H1 (cell line): ENCODE data around the gene CDK5RAP2. TPM values are rescaled to one million over a fixed set of nuclear protein-coding genes. Genes with fewer than 3 reads are reported as not detected.

Experiments used
- CTCF ChIA-PET: fragments of 300-600 bp; sonication (Branson Sonifier 250); formaldehyde crosslinking; loops from one replicate; lab custom pipeline; 2021; ENCODE audit not compliant: partially characterized antibody; lab: Charles Lee
- POLR2A ChIA-PET: fragments of 300-600 bp; sonication (Branson Sonifier 250); formaldehyde crosslinking; loops from one replicate; lab custom pipeline; 2021; ENCODE audit warnings: inconsistent platforms; ENCODE audit not compliant: partially characterized antibody; lab: Charles Lee
- DNase-seq, 2 experiments: peaks; one replicate each; pipeline versions ENCODE4 v3.0.0 to v3.0.0-alpha.2; 2010 to 2022; ENCODE audit warnings: low spot score in 2 of 2, low read depth in 1 of 2, mixed read lengths in 1 of 2
- FAIRE-seq: peaks from 2 replicates; lab custom pipeline; 2011; peaks lifted over from hg19 to GRCh38; lab: Jason Lieb, UNC
- H2AFZ ChIP-seq: 2 replicates; pipeline ENCODE4 v1.8.1; 2012; ENCODE audit warnings: low read length, inconsistent platforms
- H2AK5ac ChIP-seq: 2 replicates; pipeline ENCODE4 v1.6.1; 2013; ENCODE audit warnings: low read depth, low read length
- H2BK120ac ChIP-seq: replicated peaks from 2 replicates; pipeline ENCODE3; 2013; ENCODE audit warnings: low read depth, low read length, inconsistent platforms
- H2BK12ac ChIP-seq: 2 replicates; pipeline ENCODE4 v1.6.1; 2013; ENCODE audit warnings: low read depth, low read length
- H2BK15ac ChIP-seq: 2 replicates; pipeline ENCODE4 v1.6.1; 2013; ENCODE audit warnings: low read length
- H2BK20ac ChIP-seq: 2 replicates; pipeline ENCODE4 v1.6.1; 2013; ENCODE audit warnings: low read length
- H2BK5ac ChIP-seq: 2 replicates; pipeline ENCODE4 v1.6.1; 2013; ENCODE audit warnings: low read depth, low read length
- H3K14ac ChIP-seq: 2 replicates; pipeline ENCODE4 v1.6.1; 2013; ENCODE audit warnings: inconsistent platforms; ENCODE audit not compliant: insufficient read length
- H3K18ac ChIP-seq: 2 replicates; pipeline ENCODE4 v1.6.1; 2013; ENCODE audit warnings: low read length; ENCODE audit errors: extremely low read depth
- H3K23ac ChIP-seq: 2 replicates; pipeline ENCODE4 v1.6.1; 2013; ENCODE audit warnings: inconsistent platforms; ENCODE audit not compliant: insufficient read length
- H3K23me2 ChIP-seq: 2 replicates; pipeline ENCODE4 v1.6.1; 2013; ENCODE audit warnings: low read depth, low read length
- H3K27ac ChIP-seq: 2 replicates; pipeline ENCODE4 v1.6.1; 2011; ENCODE audit warnings: low read depth, low read length, inconsistent platforms
- H3K27me3 ChIP-seq, 4 experiments: replicated peaks in 1 of 4; 1 replicate in 1 of 4; 2 replicates in 3 of 4; pipeline versions ENCODE4 v1.6.1 to v1.8.1; 2011 to 2013; ENCODE audit warnings: low read length in 3 of 4, mild to moderate bottlenecking in 3 of 4, inconsistent platforms in 2 of 4, mixed read lengths in 2 of 4, moderate library complexity in 1 of 4; ENCODE audit not compliant: control insufficient read depth in 3 of 4, insufficient read depth in 3 of 4; ENCODE audit errors: extremely low read depth in 1 of 4
- H3K36me3 ChIP-seq, 4 experiments: 2 replicates each; pipeline versions ENCODE4 v1.6.1 to v1.8.1; 2011 to 2013; ENCODE audit warnings: mild to moderate bottlenecking in 4 of 4, low read length in 3 of 4, moderate library complexity in 2 of 4, control low read depth in 1 of 4, inconsistent platforms in 1 of 4; ENCODE audit not compliant: insufficient read depth in 4 of 4, control insufficient read depth in 2 of 4
- H3K4ac ChIP-seq: replicated peaks from 2 replicates; pipeline ENCODE3; 2013; ENCODE audit warnings: low read length, low read depth, mixed read lengths, inconsistent platforms; ENCODE audit not compliant: insufficient read length
- H3K4me1 ChIP-seq, 4 experiments: replicated peaks in 1 of 4; 1 replicate in 1 of 4; 2 replicates in 3 of 4; pipeline versions ENCODE4 v1.6.1 to v1.8.1; 2011 to 2013; ENCODE audit warnings: low read length in 3 of 4, inconsistent platforms in 2 of 4, mixed read lengths in 1 of 4; ENCODE audit not compliant: insufficient read depth in 4 of 4, control insufficient read depth in 3 of 4
- H3K4me2 ChIP-seq, 2 experiments: 2 replicates each; pipeline versions ENCODE4 v1.6.1 to v1.8.1; 2011 to 2013; ENCODE audit warnings: low read depth in 2 of 2, low read length in 2 of 2, control low read depth in 1 of 2, inconsistent platforms in 1 of 2, mild to moderate bottlenecking in 1 of 2; ENCODE audit not compliant: insufficient read depth in 1 of 2
- H3K4me3 ChIP-seq, 4 experiments: fragments of 200-600, 300-600 bp in 1 of 4; sonication (generic), shearing (Covaris generic), sonication (Bioruptor Twin) in 1 of 4; 2 replicates each; pipeline versions ENCODE4 v1.5.1 to v1.8.1; 2011 to 2016; ENCODE audit warnings: low read length in 4 of 4, low read depth in 3 of 4, control low read depth in 2 of 4, inconsistent platforms in 2 of 4, mild to moderate bottlenecking in 2 of 4, mixed read lengths in 1 of 4, moderate library complexity in 1 of 4; ENCODE audit not compliant: insufficient read depth in 2 of 4; ENCODE audit errors: extremely low read depth in 1 of 4
- H3K56ac ChIP-seq: replicated peaks from 2 replicates; pipeline ENCODE3; 2013; ENCODE audit warnings: low read depth, mild to moderate bottlenecking, mixed read lengths, low read length, inconsistent platforms; ENCODE audit not compliant: insufficient read length
- H3K79me1 ChIP-seq: 2 replicates; pipeline ENCODE4 v1.6.1; 2013; ENCODE audit warnings: low read depth, low read length, control low read depth
- H3K79me2 ChIP-seq, 2 experiments: 2 replicates each; pipeline versions ENCODE4 v1.6.1 to v1.8.1; 2012 to 2013; ENCODE audit warnings: low read length in 2 of 2, mild to moderate bottlenecking in 2 of 2, inconsistent platforms in 1 of 2; ENCODE audit not compliant: insufficient read depth in 2 of 2, control insufficient read depth in 1 of 2
- H3K9ac ChIP-seq, 4 experiments: replicated peaks in 1 of 4; 1 replicate in 1 of 4; 2 replicates in 3 of 4; pipeline versions ENCODE4 v1.6.1 to v1.8.1; 2011 to 2013; ENCODE audit warnings: low read depth in 3 of 4, low read length in 3 of 4, control low read depth in 2 of 4, mild to moderate bottlenecking in 2 of 4, moderate library complexity in 2 of 4, inconsistent platforms in 1 of 4; ENCODE audit errors: extremely low read depth in 1 of 4
- H3K9me3 ChIP-seq, 2 experiments: 2 replicates each; pipeline versions ENCODE4 v1.6.1 to v1.8.1; 2012 to 2013; ENCODE audit warnings: mild to moderate bottlenecking in 2 of 2, moderate library complexity in 2 of 2, control low read depth in 1 of 2, inconsistent platforms in 1 of 2, low read depth in 1 of 2, low read length in 1 of 2, mixed read lengths in 1 of 2; ENCODE audit not compliant: insufficient read depth in 2 of 2
- H4K20me1 ChIP-seq, 2 experiments: replicated peaks in 1 of 2; 2 replicates each; pipeline versions ENCODE3 to v1.8.1; 2011 to 2013; ENCODE audit warnings: inconsistent platforms in 2 of 2, low read length in 2 of 2, mild to moderate bottlenecking in 1 of 2; ENCODE audit not compliant: insufficient read depth in 2 of 2, control insufficient read depth in 1 of 2
- H4K5ac ChIP-seq: 2 replicates; pipeline ENCODE4 v1.6.1; 2013; ENCODE audit warnings: low read length, low read depth, mixed read lengths, inconsistent platforms; ENCODE audit not compliant: insufficient read length
- H4K8ac ChIP-seq: 2 replicates; pipeline ENCODE4 v1.8.0; 2013; ENCODE audit warnings: mild to moderate bottlenecking, moderate library complexity, low read length, inconsistent platforms; ENCODE audit not compliant: insufficient read depth; ENCODE audit errors: extremely low read depth
- H4K91ac ChIP-seq: replicated peaks from 2 replicates; pipeline ENCODE3; 2013; ENCODE audit warnings: low read length, mixed read lengths, inconsistent platforms; ENCODE audit not compliant: insufficient read length
- ASH2L ChIP-seq: fragments of 200-600, 300-600 bp; sonication (generic); IDR thresholded peaks from one replicate; pipeline ENCODE4 v1.7.1; 2017; ENCODE audit warnings: low read length
- CBX8 ChIP-seq: fragments of 300-800, 300-1000 bp; sonication (generic); IDR thresholded peaks from 2 replicates; pipeline ENCODE4 v1.7.1; 2016; ENCODE audit warnings: low read depth, low read length, borderline replicate concordance
- CHD1 ChIP-seq: IDR thresholded peaks from 2 replicates; pipeline ENCODE4 v1.6.1; 2012; ENCODE audit warnings: low read depth, low read length, improper control_type of control experiment
- EGR1 ChIP-seq: IDR thresholded peaks from 2 replicates; pipeline ENCODE4 v1.6.1; 2011; ENCODE audit warnings: low read depth, low read length, borderline replicate concordance
- EP300 ChIP-seq, 2 experiments: IDR thresholded peaks; 1 replicate in 1 of 2; 2 replicates in 1 of 2; pipeline ENCODE4 v1.6.1; 2011 to 2012; ENCODE audit warnings: low read depth in 2 of 2, low read length in 2 of 2, mild to moderate bottlenecking in 2 of 2, borderline replicate concordance in 1 of 2, inconsistent platforms in 1 of 2, moderate library complexity in 1 of 2
- JUN ChIP-seq: IDR thresholded peaks from 2 replicates; pipeline ENCODE4 v1.6.1; 2011; ENCODE audit warnings: low read depth, mild to moderate bottlenecking, improper control_type of control experiment, low read length
- JUND ChIP-seq: IDR thresholded peaks from 2 replicates; pipeline ENCODE4 v1.6.1; 2011; ENCODE audit warnings: mild to moderate bottlenecking, improper control_type of control experiment, low read length
- POLR2AphosphoS5 ChIP-seq: IDR thresholded peaks from 2 replicates; pipeline ENCODE4 v1.6.1; 2011; ENCODE audit warnings: low read depth, low read length
- RBBP5 ChIP-seq: IDR thresholded peaks from 2 replicates; pipeline ENCODE4 v1.7.1; 2012; ENCODE audit warnings: low read depth, mild to moderate bottlenecking, inconsistent platforms, low read length, moderate library complexity, borderline replicate concordance
- SIN3A ChIP-seq, 2 experiments: IDR thresholded peaks in 1 of 2; conservative IDR thresholded peaks in 1 of 2; 2 replicates each; pipeline ENCODE4 v1.6.1; 2011 to 2012; ENCODE audit warnings: low read length in 2 of 2, improper control_type of control experiment in 1 of 2, low read depth in 1 of 2, mild to moderate bottlenecking in 1 of 2
- SP4 ChIP-seq: IDR thresholded peaks from 2 replicates; pipeline ENCODE4 v1.6.1; 2012; ENCODE audit warnings: low read length, inconsistent platforms
- SRF ChIP-seq: IDR thresholded peaks from 2 replicates; pipeline ENCODE4 v1.6.1; 2011; ENCODE audit warnings: mild to moderate bottlenecking, low read depth, low read length, moderate library complexity
- WGBS, 2 experiments: shearing (Covaris generic) in 1 of 2; methylation state at CpG; one replicate each; pipeline versions ENCODE4 v1.1.6 to v1.1.7; 2013 to 2015; ENCODE audit warnings: low lambda C conversion rate in 2 of 2, mixed read lengths in 2 of 2, inconsistent platforms in 1 of 2, low coverage in 1 of 2, missing lambda C conversion rate in 1 of 2; ENCODE audit not compliant: insufficient replicate concordance in 2 of 2, insufficient coverage in 1 of 2, insufficient read length in 1 of 2; ENCODE audit errors: extremely low coverage in 1 of 2, missing lambda C conversion rate in 1 of 2; 5-methylcytosine and 5-hydroxymethylcytosine counted together
- polyA plus RNA-seq, 7 experiments: library from polyadenylated mRNA; depleted of rRNA in 3 of 7; stranded (reverse) in 5 of 7; unstranded in 2 of 7; fragments of >200 nt in 5 of 7; fragments of 200-250 nt in 2 of 7; gene quantifications; 1 replicate in 5 of 7; 2 replicates in 1 of 7; 4 replicates in 1 of 7; pipeline versions ENCODE4 v1.2.1 to v1.2.3, GENCODE V29; 2011 to 2013; ENCODE audit warnings: missing spikeins in 2 of 7, mixed read lengths in 2 of 7
- total RNA-seq: library from RNA; stranded (reverse); fragmentation: NEBNext Ultra II Directional; extraction: Animal tissue kit (Norgen Biotek cat#: 25700); gene quantifications from 2 replicates; pipeline ENCODE4 v1.2.1, GENCODE V29; 2021
- TF ChIP-seq, protein P1 (sequence below): IDR thresholded peaks from 2 replicates; pipeline ENCODE4 v1.6.1; 2011; ENCODE audit warnings: low read length, improper control_type of control experiment

CDK5RAP2 gene
- total and polyA plus RNA-seq, 2 of the 8 experiments (the other 6 are each of a cell fraction or from before 2014, with no cell fraction given): 19.8 to 49.4 TPM

DNA sequence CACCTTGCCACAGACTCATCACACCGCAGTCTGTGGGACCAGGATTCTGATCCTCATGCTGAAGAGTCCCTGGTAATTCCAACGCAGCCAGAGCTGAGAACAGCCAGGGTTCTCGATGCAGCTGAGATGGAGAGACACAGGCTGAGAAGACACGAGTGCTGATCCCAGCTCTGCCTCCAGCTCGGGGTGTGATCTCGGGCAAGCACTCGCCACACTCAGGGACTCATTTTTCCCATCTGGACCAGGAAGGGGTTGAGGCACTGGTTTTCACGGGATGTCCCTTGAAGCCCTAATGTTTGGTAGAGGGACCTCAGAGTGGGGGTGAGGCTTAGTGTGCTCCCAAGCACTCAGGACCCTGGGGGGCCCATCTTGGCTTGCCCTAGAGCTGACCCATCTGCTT, 200.4 kb downstream of the CDK5RAP2 start:
- POLR2A ChIA-PET: no interaction called here
- no peak overlapping the region for H3K4ac ChIP-seq
- H3K23ac ChIP-seq: no peak overlapping the region
- H3K79me1 ChIP-seq: no peaks in the 10 kb centered on the region
- no peak overlapping the region for H3K27ac ChIP-seq
- no peak overlapping the region; a peak in 1 of 7 replicates for H3K9ac ChIP-seq
- CTCF ChIA-PET: interaction anchor here (0.8 to 1.6 kb wide), 2 partner anchors 9 to 13 kb away, joined by 3 to 4 read pairs; no protein-coding TSS in a partner anchor
- no peaks in the 10 kb centered on the region; a peak in 2 of 7 replicates for H3K27me3 ChIP-seq
- no peak overlapping the region for H4K5ac ChIP-seq
- DNase-seq (no peak), FAIRE-seq (no peak)
- no peak overlapping the region for H3K14ac ChIP-seq
- no peaks in the 10 kb centered on the region for H4K20me1 ChIP-seq
- TF ChIP-seq, protein P1, sequence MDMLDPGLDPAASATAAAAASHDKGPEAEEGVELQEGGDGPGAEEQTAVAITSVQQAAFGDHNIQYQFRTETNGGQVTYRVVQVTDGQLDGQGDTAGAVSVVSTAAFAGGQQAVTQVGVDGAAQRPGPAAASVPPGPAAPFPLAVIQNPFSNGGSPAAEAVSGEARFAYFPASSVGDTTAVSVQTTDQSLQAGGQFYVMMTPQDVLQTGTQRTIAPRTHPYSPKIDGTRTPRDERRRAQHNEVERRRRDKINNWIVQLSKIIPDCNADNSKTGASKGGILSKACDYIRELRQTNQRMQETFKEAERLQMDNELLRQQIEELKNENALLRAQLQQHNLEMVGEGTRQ: no peak
- TF ChIP-seq SRF (no peak), JUN (no peak), ASH2L (no peak), SIN3A (conservative IDR thresholded peaks at IDR 0.05 in 1 of 2, IDR thresholded peaks at IDR 0.05 in 1 of 2; ENCODE audit: low read depth in 1 of 2, low read length in 2 of 2) (no peak), SP4 (no peak), JUND (no peak), EGR1 (no peak), POLR2AphosphoS5 (no peak), EP300 (IDR thresholded peaks at IDR 0.05; ENCODE audit: borderline replicate concordance in 1 of 2, low read depth in 2 of 2, low read length in 2 of 2) (no peak), RBBP5 (no peak), CBX8 (no peak), CHD1 (no peak)
- H2BK5ac ChIP-seq: no peak overlapping the region; the same call in 1 of the 2 replicates
- no peak overlapping the region for H4K91ac ChIP-seq
- H2BK120ac ChIP-seq: no peak overlapping the region
- H2AFZ ChIP-seq: no peak overlapping the region
- H3K4me2 ChIP-seq: no peak overlapping the region
- H4K8ac ChIP-seq: no peak overlapping the region
- H3K56ac ChIP-seq: no peak overlapping the region
- H3K18ac ChIP-seq: no peak overlapping the region
- H2AK5ac ChIP-seq: no peak overlapping the region
- no peaks in the 10 kb centered on the region for H3K79me2 ChIP-seq
- no peak overlapping the region for H2BK20ac ChIP-seq
- H2BK12ac ChIP-seq: no peak overlapping the region
- whole genome bisulfite sequencing, 2 experiments: 92% methylated on average over 8 of the region's 8 CpGs; no CpG with 5 or more reads in 1 of the 2 experiments
- H3K23me2 ChIP-seq: no peaks in the 10 kb centered on the region
- H3K4me1 ChIP-seq: 0 out of 7 replicates have a peak, but pooled peaks cover 0 to 7% (median 0%) of the 10 kb centered on the region in 4 experiments
- H3K36me3 ChIP-seq: no peaks in the 10 kb centered on the region; a peak in 1 of 8 replicates
- no peak overlapping the region for H3K4me3 ChIP-seq
- H2BK15ac ChIP-seq: no peak overlapping the region
- no peaks in the 10 kb centered on the region for H3K9me3 ChIP-seq
